OCI-LY7 (cell line): ENCODE results near the gene ISLR. TPM values are rescaled to one million over a fixed set of nuclear protein-coding genes. Genes with fewer than 3 reads are reported as not detected.

Experiments
- BruUV-seq: library from RNA; stranded (reverse); fragments of 400-500 nt; replicated peaks from 2 replicates; lab custom pipeline; 2021; lab: Mats Ljungman, UMichigan
- CTCF ChIA-PET: fragments of 300-600 bp; sonication (Branson Sonifier 250); formaldehyde crosslinking; loops from one replicate; lab custom pipeline; 2022; ENCODE audit warnings: antibody characterized with exemption; ENCODE audit not compliant: unreplicated experiment; lab: Charles Lee
- POLR2A ChIA-PET: fragments of 300-600 bp; sonication (Branson Sonifier 250); formaldehyde crosslinking; loops from one replicate; lab custom pipeline; 2022; ENCODE audit warnings: antibody characterized with exemption; lab: Charles Lee
- DNase-seq: peaks from one replicate; pipeline ENCODE4 v3.0.0-alpha.2; 2015; ENCODE audit warnings: low spot score
- H2AFZ ChIP-seq: fragments of 200-600 bp; sonication (generic), shearing (Covaris generic); 2 replicates; pipeline ENCODE4 v1.6.1; 2014; ENCODE audit warnings: mild to moderate bottlenecking, antibody characterized with exemption, low read length, moderate library complexity
- H3K27ac ChIP-seq: fragments of 200-600 bp; sonication (generic); 2 replicates; pipeline ENCODE4 v1.5.1; 2014; ENCODE audit warnings: mixed run types, low read depth, mild to moderate bottlenecking, moderate library complexity, low read length, inconsistent platforms; ENCODE audit not compliant: poor library complexity, severe bottlenecking
- H3K36me3 ChIP-seq: fragments of 200-600 bp; sonication (generic); 2 replicates; pipeline ENCODE4 v1.6.1; 2014; ENCODE audit warnings: mild to moderate bottlenecking, antibody characterized with exemption, low read length, moderate library complexity, mixed read lengths; ENCODE audit not compliant: insufficient read depth
- H3K4me1 ChIP-seq: fragments of 200-600 bp; sonication (generic); 2 replicates; pipeline ENCODE4 v1.5.1; 2014; ENCODE audit warnings: mild to moderate bottlenecking, low read length; ENCODE audit not compliant: insufficient read depth, poor library complexity, severe bottlenecking
- H3K4me2 ChIP-seq: fragments of 200-600 bp; sonication (generic); 2 replicates; pipeline ENCODE4 v1.6.1; 2014; ENCODE audit warnings: mild to moderate bottlenecking, low read length
- H3K4me3 ChIP-seq: fragments of 200-600 bp; sonication (generic); 2 replicates; pipeline ENCODE4 v1.5.1; 2014; ENCODE audit warnings: mild to moderate bottlenecking, low read depth, low read length; ENCODE audit not compliant: poor library complexity, severe bottlenecking
- H3K79me2 ChIP-seq: fragments of 200-600 bp; sonication (generic); 2 replicates; pipeline ENCODE4 v1.6.1; 2016; ENCODE audit warnings: low read depth, mild to moderate bottlenecking, low read length, moderate library complexity, mixed read lengths; ENCODE audit not compliant: insufficient read depth
- H3K9me2 ChIP-seq: fragments of 200-600 bp; sonication (generic); 2 replicates; pipeline ENCODE4 v1.6.1; 2016; ENCODE audit warnings: mild to moderate bottlenecking, low read length, mixed read lengths; ENCODE audit not compliant: insufficient read depth
- H3K9me3 ChIP-seq: fragments of 200-600 bp; sonication (generic); 2 replicates; pipeline ENCODE4 v1.6.1; 2014; ENCODE audit warnings: mild to moderate bottlenecking, mixed run types, low read length, mixed read lengths
- H4K20me1 ChIP-seq: fragments of 200-600 bp; sonication (generic); 2 replicates; pipeline ENCODE4 v1.6.1; 2014; ENCODE audit warnings: mild to moderate bottlenecking, antibody characterized with exemption, low read length, moderate library complexity, mixed read lengths; ENCODE audit not compliant: insufficient read depth
- EZH2phosphoT487 ChIP-seq: fragments of 200-600 bp; sonication (generic); IDR thresholded peaks from 2 replicates; pipeline ENCODE4 v1.6.1; 2018; ENCODE audit warnings: low read depth, borderline replicate concordance, mild to moderate bottlenecking, mixed run types, antibody characterized with exemption, low read length, moderate library complexity, mixed read lengths
- intact Hi-C: fragments of 100-400 bp; cut with micrococcal nuclease; formaldehyde crosslinking; loops from one replicate; pipeline ENCODE4 v1.10.0; 2022; ENCODE audit not compliant: unreplicated experiment
- total RNA-seq, 2 experiments: library from RNA; depleted of rRNA in 1 of 2; stranded (reverse); fragments of >200 nt in 1 of 2; shearing (Covaris generic) in 1 of 2; gene quantifications; 2 replicates each; pipeline ENCODE4 v1.2.3, GENCODE V29; 2014 to 2022
- TF ChIP-seq, protein P1 (sequence below): fragments of 200-600 bp; sonication (generic); conservative IDR thresholded peaks from 2 replicates; pipeline ENCODE4 v1.5.1; 2014; ENCODE audit warnings: mild to moderate bottlenecking, antibody characterized with exemption, low read length, moderate library complexity, mixed read lengths

Gene ISLR
- total RNA-seq, 2 experiments from 2014 or later: not detected

DNA sequence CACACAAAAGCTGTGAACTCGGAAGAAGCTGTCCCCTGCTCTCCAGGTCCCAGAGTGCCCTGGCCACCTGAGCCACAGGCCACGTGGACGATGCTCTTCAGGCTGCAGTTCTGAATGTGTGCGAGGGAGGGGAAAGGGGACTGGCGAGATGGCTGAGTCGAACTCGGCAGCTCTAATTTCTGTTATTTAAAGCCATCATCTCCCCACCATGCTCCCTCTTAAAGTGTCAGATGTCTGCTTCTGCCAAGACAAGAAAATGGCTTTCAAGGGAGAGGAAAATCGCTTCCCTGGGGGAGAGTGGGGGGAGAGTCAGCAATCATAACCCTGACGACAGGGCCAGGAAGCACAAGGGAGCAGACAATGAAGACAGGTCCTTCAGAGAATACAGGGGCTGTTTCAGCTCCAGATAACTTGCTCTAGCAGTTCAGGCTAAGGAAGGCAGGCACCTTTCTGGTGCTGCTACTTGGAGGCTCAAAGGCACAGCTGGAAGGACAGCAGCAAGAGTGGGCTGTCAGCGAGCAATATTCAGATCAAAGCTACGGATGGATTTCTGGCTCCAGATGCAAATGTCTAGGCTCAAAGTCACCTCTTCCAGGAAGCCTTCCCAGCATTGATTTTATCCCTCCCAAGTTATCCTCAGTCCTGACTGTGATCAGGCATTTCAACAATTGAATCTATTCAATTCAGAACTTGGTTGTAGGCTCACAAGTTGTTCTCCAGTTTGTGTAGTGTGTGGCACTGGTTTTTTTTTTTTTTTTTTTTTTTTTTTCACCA lies 47.2 kb downstream of the ISLR start:
- Histone ChIP-seq H3K4me2 (no peak overlapping the region), H3K27ac (no peak overlapping the region), H2AFZ (no peak overlapping the region), H3K4me3 (no peak overlapping the region), H3K79me2 (no peaks in the 10 kb centered on the region), H3K4me1 (no peaks in the 10 kb centered on the region), H3K9me2 (no peaks in the 10 kb centered on the region), H3K36me3 (no peaks in the 10 kb centered on the region), H3K9me3 (no peaks in the 10 kb centered on the region), H4K20me1 (no peaks in the 10 kb centered on the region)
- no peak for DNase-seq
- TF ChIP-seq, protein P1, sequence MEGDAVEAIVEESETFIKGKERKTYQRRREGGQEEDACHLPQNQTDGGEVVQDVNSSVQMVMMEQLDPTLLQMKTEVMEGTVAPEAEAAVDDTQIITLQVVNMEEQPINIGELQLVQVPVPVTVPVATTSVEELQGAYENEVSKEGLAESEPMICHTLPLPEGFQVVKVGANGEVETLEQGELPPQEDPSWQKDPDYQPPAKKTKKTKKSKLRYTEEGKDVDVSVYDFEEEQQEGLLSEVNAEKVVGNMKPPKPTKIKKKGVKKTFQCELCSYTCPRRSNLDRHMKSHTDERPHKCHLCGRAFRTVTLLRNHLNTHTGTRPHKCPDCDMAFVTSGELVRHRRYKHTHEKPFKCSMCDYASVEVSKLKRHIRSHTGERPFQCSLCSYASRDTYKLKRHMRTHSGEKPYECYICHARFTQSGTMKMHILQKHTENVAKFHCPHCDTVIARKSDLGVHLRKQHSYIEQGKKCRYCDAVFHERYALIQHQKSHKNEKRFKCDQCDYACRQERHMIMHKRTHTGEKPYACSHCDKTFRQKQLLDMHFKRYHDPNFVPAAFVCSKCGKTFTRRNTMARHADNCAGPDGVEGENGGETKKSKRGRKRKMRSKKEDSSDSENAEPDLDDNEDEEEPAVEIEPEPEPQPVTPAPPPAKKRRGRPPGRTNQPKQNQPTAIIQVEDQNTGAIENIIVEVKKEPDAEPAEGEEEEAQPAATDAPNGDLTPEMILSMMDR: no peak
- TF ChIP-seq EZH2phosphoT487: no peak
- CTCF ChIA-PET: no interaction called here
- POLR2A ChIA-PET: no interaction called here
- intact Hi-C loops: no loop called here
- no TSS peak for BruUV-seq

GRCh38 chr15:74221399-74222239 lies 48.1 kb downstream of the ISLR start:
- ChIA-PET POLR2A (no interaction called here), CTCF (no interaction called here)
- H3K9me2 ChIP-seq: no peaks in the 10 kb centered on the region
- H3K4me3 ChIP-seq: no peak overlapping the region
- H3K4me2 ChIP-seq: no peak overlapping the region
- no peak overlapping the region for H3K27ac ChIP-seq
- H3K4me1 ChIP-seq: no peaks in the 10 kb centered on the region
- H3K36me3 ChIP-seq: no peaks in the 10 kb centered on the region
- no peaks in the 10 kb centered on the region for H3K79me2 ChIP-seq
- BruUV-seq: no TSS peak
- intact Hi-C loops: no loop called here
- no peak for TF ChIP-seq EZH2phosphoT487
- TF ChIP-seq, protein P1: no peak
- H3K9me3 ChIP-seq: no peaks in the 10 kb centered on the region
- no peaks in the 10 kb centered on the region for H4K20me1 ChIP-seq
- DNase-seq: no peak
- H2AFZ ChIP-seq: no peak overlapping the region
